Measurements from ENCODE around the gene FN1.

Gene FN1

GRCh38 chr2:215324811-215325210 lies 111.1 kb downstream of the FN1 start:
- TF ChIP-seq GATA3 (IDR thresholded peaks at IDR 0.05; ENCODE audit: low read depth, low read length) (no peak), GATA2 (IDR thresholded peaks at IDR 0.05; ENCODE audit: low read depth, low read length) (no peak)

- TF ChIP-seq GATA3 (IDR thresholded peaks at IDR 0.05; ENCODE audit: low read depth, low read length) = no peak
- no peak for TF ChIP-seq GATA2 (IDR thresholded peaks at IDR 0.05; ENCODE audit: low read depth, low read length)
These were observed 115.2 kb downstream of the FN1 start for GRCh38 chr2:215320679-215321078.

GRCh38 chr2:215320102-215320501 lies 115.8 kb downstream of the FN1 start:
- TF ChIP-seq GATA2 (IDR thresholded peaks at IDR 0.05; ENCODE audit: low read depth, low read length) (no peak), GATA3 (IDR thresholded peaks at IDR 0.05; ENCODE audit: low read depth, low read length) (no peak)

- TF ChIP-seq GATA2 (IDR thresholded peaks at IDR 0.05; ENCODE audit: low read depth, low read length) = no peak
- TF ChIP-seq GATA3 (IDR thresholded peaks at IDR 0.05; ENCODE audit: low read depth, low read length) = no peak
These were observed 116.4 kb downstream of the FN1 start for GRCh38 chr2:215319500-215319899.

DNA sequence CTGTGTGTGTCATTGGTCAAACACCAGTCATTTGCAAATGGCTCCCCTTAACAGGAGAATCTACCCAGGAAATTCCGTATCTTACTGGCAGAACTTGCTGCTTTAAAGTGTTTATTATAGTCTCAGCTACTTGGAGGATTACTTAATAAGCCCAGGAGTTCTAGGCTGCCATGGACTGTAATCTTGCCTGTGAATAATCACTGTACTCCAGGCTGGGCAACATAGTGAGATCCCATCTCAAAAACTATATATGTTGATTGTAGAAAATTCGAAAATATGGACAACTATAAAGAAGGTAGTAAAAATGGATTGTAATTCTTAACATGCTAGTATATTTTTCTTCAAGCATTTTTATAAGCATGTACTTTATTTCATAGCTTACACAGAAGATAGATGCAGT lies 119.5 kb downstream of the FN1 start:
- TF ChIP-seq GATA3 (IDR thresholded peaks at IDR 0.05; ENCODE audit: low read depth, low read length) = no peak
- TF ChIP-seq GATA2 (IDR thresholded peaks at IDR 0.05; ENCODE audit: low read depth, low read length) = no peak

DNA sequence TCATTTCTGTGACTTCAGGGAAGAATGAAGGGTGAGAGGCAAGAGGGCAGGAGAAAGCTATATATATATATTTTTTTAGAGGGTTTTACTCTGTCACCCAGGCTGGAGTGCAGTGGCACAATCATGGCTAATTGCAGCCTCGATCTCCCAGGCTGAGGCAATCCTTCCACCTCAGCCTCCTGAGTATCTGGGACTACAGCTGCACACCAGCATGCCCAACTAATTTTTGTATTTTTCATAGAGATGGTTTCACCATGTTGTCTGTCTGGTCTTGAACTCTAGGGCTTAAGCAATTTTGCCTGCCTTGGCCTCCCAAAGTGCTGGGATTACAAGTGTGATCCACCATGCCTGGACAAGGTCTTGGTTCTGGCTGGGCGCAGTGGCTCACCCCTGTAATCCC lies 120.6 kb downstream of the FN1 start:
- TF ChIP-seq GATA2 (IDR thresholded peaks at IDR 0.05; ENCODE audit: low read depth, low read length) (no peak), GATA3 (IDR thresholded peaks at IDR 0.05; ENCODE audit: low read depth, low read length) (no peak)

DNA sequence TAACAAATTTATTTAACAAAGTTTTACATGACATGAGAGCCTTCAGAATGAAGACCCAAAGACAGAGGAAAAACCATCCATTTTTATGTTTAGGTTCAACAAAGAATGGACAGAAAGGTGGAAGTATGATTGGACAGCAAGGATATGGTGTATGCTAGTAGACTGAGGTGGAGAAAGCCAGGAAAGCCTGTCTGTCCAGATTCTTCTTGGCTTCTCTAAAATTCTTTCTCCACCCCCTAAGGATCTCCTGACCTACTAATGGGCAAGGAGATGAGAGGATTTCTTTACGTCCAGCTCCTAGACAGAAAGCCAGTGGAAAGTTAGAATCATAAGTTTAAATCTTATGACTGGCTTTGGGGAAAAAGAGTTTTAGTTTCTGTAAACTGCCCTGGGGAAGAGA lies 121.0 kb downstream of the FN1 start:
- no peak for TF ChIP-seq GATA2 (IDR thresholded peaks at IDR 0.05; ENCODE audit: low read depth, low read length)
- TF ChIP-seq GATA3 (IDR thresholded peaks at IDR 0.05; ENCODE audit: low read depth, low read length) = no peak

DNA sequence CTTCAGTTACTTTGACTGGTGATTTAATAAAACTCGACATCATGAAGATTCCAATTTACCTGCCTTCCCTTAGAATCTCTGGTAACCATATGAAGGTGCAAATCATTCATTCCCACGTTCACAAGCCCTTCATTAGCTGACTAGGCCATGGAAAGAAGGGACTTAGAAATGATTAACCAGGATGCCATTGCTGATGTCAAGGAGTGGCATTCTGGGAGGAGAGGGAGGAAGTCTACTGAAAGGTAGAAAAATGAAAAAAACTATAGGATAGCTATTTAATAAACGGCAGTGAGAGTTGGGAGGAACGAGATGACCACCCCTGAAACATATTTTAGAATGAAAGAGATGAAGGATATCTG lies 122.6 kb downstream of the FN1 start:
- TF ChIP-seq GATA3 (IDR thresholded peaks at IDR 0.05; ENCODE audit: low read depth, low read length) = no peak
- TF ChIP-seq GATA2 (IDR thresholded peaks at IDR 0.05; ENCODE audit: low read depth, low read length) = no peak

- TF ChIP-seq GATA3 (IDR thresholded peaks at IDR 0.05; ENCODE audit: low read depth, low read length) (no peak), GATA2 (IDR thresholded peaks at IDR 0.05; ENCODE audit: low read depth, low read length) (no peak)
These were observed 124.1 kb downstream of the FN1 start, which contains the start of gene ATIC for GRCh38 chr2:215311625-215312396. Gene ATIC, plus strand, starts transcription at chr2:215312059. Its CDS starts 84 bp downstream, at chr2:215312143.

Data from SH-SY5Y (cell line).